ENCODE results near the gene CORT. TPM values are rescaled to one million over a fixed set of nuclear protein-coding genes. Genes with fewer than 3 reads are reported as not detected.

The CORT gene
- total RNA-seq, 1 donor from 2014 or later = not detected

GRCh38 chr1:10433790-10434189 is 16.0 kb upstream of the CORT start:
- no peak for TF ChIP-seq CTCF (IDR thresholded peaks at IDR 0.05)

GRCh38 chr1:10434590-10434989 is 15.2 kb upstream of the CORT start:
- DNase-seq (ENCODE audit: low spot score) = no peak
- H3K4me1 Mint-ChIP-seq (ENCODE audit: low read depth) = peaks cover 14% of the 10 kb centered on the region
- no peak for TF ChIP-seq CTCF (IDR thresholded peaks at IDR 0.05)
- H3K9me3 Mint-ChIP-seq (ENCODE audit: low read depth) = no peaks in the 10 kb centered on the region
- no peaks in the 10 kb centered on the region for H3K27me3 Mint-ChIP-seq (ENCODE audit: low read depth)
- no peaks in the 10 kb centered on the region for H3K36me3 Mint-ChIP-seq (ENCODE audit: low read depth)
- no peak overlapping the region for H3K4me3 Mint-ChIP-seq (ENCODE audit: unreplicated experiment)
- no peak overlapping the region for H3K27ac Mint-ChIP-seq (ENCODE audit: unreplicated experiment)

More at GRCh38 chr1:10433790-10434189, 16.0 kb upstream of the CORT start:
- Mint-ChIP-seq H3K36me3 (ENCODE audit: low read depth) (no peaks in the 10 kb centered on the region), H3K27me3 (ENCODE audit: low read depth) (no peaks in the 10 kb centered on the region), H3K4me1 (ENCODE audit: low read depth) (peaks cover 14% of the 10 kb centered on the region), H3K4me3 (ENCODE audit: unreplicated experiment) (no peak overlapping the region), H3K27ac (ENCODE audit: unreplicated experiment) (no peak overlapping the region), H3K9me3 (ENCODE audit: low read depth) (no peaks in the 10 kb centered on the region)
- no peak for DNase-seq (ENCODE audit: low spot score)

GRCh38 chr1:10437052-10437451 is 12.8 kb upstream of the CORT start:
- H3K36me3 Mint-ChIP-seq (ENCODE audit: low read depth) = no peaks in the 10 kb centered on the region
- H3K4me1 Mint-ChIP-seq (ENCODE audit: low read depth) = no peaks in the 10 kb centered on the region
- no peak for DNase-seq (ENCODE audit: low spot score)
- H3K4me3 Mint-ChIP-seq (ENCODE audit: unreplicated experiment) = no peak overlapping the region
- H3K27ac Mint-ChIP-seq (ENCODE audit: unreplicated experiment) = no peak overlapping the region
- H3K9me3 Mint-ChIP-seq (ENCODE audit: low read depth) = no peaks in the 10 kb centered on the region
- H3K27me3 Mint-ChIP-seq (ENCODE audit: low read depth) = no peaks in the 10 kb centered on the region
- no peak for TF ChIP-seq CTCF (IDR thresholded peaks at IDR 0.05)

- Mint-ChIP-seq H3K9me3 (ENCODE audit: low read depth) (no peaks in the 10 kb centered on the region), H3K36me3 (ENCODE audit: low read depth) (no peaks in the 10 kb centered on the region), H3K27me3 (ENCODE audit: low read depth) (no peaks in the 10 kb centered on the region), H3K4me3 (ENCODE audit: unreplicated experiment) (no peak overlapping the region), H3K4me1 (ENCODE audit: low read depth) (no peaks in the 10 kb centered on the region), H3K27ac (ENCODE audit: unreplicated experiment) (no peak overlapping the region)
- TF ChIP-seq CTCF (IDR thresholded peaks at IDR 0.05) = no peak
- DNase-seq (ENCODE audit: low spot score) = no peak
These were observed 11.1 kb upstream of the CORT start for GRCh38 chr1:10438677-10439163.

- H3K4me3 Mint-ChIP-seq (ENCODE audit: unreplicated experiment) = no peak overlapping the region
- no peaks in the 10 kb centered on the region for H3K27me3 Mint-ChIP-seq (ENCODE audit: low read depth)
- no peak overlapping the region for H3K27ac Mint-ChIP-seq (ENCODE audit: unreplicated experiment)
- H3K4me1 Mint-ChIP-seq (ENCODE audit: low read depth) = no peaks in the 10 kb centered on the region
- no peak for DNase-seq (ENCODE audit: low spot score)
- H3K36me3 Mint-ChIP-seq (ENCODE audit: low read depth) = no peaks in the 10 kb centered on the region
- no peak for TF ChIP-seq CTCF (IDR thresholded peaks at IDR 0.05)
- no peaks in the 10 kb centered on the region for H3K9me3 Mint-ChIP-seq (ENCODE audit: low read depth)
These were observed 9.5 kb upstream of the CORT start for GRCh38 chr1:10440305-10440704.

Data from chondrocyte (in vitro differentiated cells).